GM21737 (cell line): ENCODE measurements around the gene UNC93A.
"Not testable (repeated sequence)": the region's sequence is repeated elsewhere in the genome, so short reads cannot be mapped to it uniquely, and the experiment has no call there.

ENCODE experiments used
- ATAC-seq: cut with Tn5 transposase; IDR thresholded peaks from one replicate; pipeline ENCODE4 v1.9.1; 2021; ENCODE audit warnings: mild to moderate bottlenecking, moderate library complexity; ENCODE audit not compliant: unreplicated experiment

Gene UNC93A

DNA sequence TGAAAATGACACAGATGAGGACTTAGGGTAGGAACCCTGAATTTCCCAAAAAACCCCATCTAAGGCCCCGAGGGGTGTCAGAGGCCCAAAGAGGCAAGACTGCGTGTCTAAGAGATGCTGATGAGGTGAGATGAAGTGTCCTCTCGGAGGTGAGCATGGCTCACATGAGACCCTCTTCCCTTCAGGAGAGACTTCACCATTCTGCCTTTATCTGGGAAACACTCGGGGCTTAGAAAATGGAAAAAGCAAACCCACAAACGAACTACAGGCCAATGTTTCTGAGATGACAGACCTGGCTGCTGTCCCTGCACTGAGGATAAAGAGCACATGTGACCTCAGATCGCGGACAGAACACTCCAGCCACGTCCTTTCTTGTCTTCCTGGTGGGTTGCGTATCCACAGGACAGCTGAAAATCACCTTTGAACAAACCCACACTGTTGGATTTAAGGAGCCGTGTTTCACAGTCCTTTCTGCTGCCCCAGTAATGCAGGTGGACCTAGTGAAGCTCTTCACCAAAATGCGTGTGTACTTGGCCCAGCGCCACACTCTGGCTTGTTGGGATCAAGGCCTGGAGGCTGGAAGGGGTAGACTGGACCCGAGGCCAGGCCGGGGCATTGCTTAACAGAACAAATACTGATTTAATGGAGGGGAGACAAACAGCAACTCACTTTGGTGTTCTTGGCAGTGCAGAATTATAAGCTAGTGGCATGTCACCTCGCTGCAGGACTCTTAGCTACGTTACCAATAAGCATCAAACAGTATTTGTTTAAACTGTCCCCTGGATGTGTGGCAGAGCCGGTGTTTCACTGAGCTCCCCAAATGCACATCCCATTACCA lies 18.5 kb downstream of the UNC93A start:
- ATAC-seq = not testable (repeated sequence)

- ATAC-seq = no peak
Observed at GRCh38 chr6:167311286-167311685, 20.2 kb downstream of the UNC93A start.

DNA sequence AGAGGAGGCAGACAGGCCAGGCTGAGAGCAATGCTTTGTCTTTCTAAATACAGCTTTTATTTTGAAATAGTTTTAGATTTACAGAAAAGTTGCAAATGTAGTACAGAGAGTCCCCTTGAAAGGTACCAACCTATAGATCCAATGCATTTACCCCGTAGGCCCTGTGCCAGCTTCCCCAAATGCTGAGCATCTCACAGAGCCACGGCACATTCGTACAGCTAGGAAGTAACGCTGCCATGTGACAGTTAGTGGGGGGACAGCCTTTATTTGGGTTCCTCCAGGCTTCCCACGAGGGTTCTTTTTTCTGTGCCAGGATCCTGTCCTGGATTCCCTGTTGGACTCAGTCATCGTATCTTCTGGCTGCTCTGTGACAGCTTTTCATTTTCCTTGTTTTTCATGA lies 20.6 kb downstream of the UNC93A start:
- not testable (repeated sequence) for ATAC-seq

DNA sequence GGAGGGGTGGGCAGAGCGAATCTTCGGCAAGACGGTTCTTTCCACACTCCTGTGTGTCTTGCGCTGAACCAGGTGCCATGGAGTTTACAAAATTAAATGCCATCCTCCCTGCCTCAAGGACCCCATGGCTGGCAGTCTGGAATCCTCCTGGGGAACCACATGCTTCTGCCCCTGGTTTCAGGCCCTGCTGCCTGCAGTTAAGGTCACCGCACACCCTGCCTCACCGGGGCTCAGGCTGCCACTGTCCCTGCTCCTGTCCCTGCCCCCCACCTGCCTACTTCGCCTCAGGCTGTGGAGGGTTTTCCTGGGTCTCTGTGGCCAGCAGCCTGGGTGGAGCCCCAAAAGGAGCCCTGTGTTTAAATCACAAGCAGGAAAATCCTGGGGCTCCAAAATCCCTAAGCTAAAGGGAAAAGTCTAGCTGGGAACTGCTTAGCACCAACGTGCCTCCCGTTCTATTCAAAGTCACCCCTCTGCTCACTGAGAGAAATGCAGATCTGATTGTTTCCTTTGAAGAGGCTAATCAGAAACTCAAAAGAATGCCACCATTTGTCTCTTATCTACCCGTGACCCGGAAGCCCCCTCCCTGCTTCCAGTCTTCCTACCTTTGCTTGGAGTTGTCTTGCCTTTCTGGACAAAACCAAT lies 23.2 kb downstream of the UNC93A start:
- ATAC-seq = no peak

DNA sequence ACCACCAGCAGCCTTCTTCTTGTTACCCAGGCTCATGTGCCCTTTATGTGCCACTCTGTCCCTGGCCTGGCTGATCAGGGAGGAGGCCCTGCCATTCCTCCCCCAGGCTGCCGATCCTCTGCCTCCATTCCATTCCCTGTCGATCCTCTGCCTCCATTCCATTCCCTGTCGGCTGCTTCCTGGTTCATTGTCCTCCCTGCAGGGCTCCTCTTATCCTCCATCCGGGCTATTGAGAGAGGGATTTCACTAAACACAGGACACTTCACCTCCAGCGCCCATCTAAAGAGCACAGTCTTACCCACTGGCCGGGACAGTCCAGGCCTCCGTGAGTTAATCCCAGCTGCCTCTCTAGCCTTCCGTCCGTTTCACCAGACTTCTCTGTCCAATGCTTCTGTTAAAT lies 26.1 kb downstream of the UNC93A start:
- ATAC-seq = no peak

- ATAC-seq = not testable (repeated sequence)
Observed at GRCh38 chr6:167318354-167318753, 27.2 kb downstream of the UNC93A start.

DNA sequence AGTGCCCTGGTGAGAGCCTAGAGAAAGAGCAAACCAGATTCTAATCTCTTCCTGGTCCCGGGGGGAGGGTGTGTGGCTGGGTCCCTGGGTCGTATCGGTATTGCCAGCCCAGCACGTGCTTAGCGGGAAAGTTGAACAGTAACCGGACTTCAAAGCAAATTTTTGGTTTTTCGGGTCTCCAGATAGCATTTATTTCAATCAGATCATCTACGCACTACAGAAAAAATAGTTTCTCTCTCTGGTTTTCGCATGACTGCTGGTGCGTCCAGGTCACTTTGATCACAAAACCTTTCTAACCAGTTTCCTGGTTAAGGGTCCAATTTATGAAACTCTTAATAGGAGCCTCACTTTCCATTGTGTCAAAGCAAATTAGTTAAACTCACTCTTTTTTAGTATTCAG lies 27.7 kb downstream of the UNC93A start:
- not testable (repeated sequence) for ATAC-seq

DNA sequence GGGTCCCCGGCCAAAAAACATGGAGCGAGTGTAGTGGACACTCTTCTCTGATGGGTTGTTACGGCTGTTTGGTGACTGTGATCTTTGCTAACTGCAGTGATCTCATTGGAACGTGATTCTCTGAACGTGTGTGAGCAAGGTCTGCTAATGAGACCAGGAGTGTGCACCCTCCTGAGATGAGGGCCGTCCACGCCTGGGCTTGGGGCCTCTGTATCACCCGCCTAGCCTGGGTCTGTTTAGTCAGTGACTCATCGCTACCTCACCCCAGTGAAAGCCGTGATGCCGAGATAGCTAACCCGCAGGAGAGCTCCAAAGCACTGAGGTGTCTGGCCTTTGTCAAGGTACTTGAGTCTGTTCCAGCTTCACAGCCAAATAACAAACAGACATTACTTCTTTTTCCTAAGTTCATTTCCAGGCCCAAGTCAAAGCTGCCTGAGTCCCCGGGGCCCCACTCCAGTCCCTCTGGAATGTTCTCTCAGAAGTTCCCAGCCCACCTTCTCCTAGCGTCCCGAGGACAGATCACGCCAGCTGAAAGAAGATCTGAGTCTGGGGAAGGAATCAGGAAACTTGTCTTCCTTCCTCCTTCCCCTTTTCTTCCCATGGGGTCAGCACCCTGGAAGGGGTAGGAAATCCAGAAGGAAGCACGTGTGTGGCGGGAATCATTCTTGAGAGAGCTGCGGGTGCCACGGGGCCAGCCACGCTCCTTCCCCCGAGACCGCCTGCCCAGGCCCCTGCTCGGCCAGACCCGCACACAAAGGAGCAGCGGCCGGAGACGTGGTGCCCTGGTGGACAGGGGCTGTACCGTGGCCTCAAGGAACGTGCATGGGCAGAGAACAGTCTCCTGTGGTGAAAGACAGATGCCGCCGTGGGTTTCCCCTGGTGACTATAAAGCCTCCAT lies 29.0 kb downstream of the UNC93A start:
- ATAC-seq = not testable (repeated sequence)

GRCh38 chr6:167320754-167321056 lies 29.6 kb downstream of the UNC93A start:
- not testable (repeated sequence) for ATAC-seq

DNA sequence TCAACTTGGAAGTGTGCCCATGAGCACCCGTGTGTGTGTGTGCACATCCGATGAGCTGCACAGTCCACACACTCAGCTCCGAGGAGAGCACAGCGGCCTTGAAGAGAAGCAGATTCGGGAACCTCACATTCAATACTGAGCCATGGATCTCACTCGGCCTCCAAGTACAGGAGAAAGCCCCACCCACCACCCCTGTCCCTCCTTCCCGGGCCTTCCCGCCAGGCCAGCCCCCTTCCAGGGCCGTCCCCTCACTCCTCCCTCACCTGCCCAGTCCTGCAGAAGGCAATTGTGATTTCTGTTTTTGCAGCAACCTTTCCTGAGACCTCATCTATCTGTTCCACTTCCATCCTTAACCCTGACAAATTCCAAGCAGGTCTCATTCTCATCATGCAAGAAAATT lies 30.1 kb downstream of the UNC93A start:
- ATAC-seq = not testable (repeated sequence)

DNA sequence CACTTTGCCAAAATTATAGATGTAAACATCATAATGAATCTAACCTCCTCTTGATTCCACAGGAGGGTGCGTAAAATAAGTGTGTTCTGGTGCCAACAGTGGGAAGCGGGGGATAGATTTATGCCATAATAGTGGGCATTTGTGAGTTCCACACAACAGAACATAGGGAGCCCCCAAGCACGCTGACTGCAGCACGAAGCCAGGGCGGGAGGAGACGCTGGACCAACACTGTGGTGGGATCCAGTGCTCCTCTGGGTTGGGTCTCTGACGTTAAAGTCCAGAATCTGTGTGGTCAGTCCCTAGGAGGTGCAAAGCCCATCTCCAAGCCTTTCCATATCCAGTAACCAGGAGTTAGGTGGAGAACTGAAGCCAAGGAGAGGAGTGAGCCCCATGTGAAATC lies 32.0 kb downstream of the UNC93A start:
- no peak for ATAC-seq

DNA sequence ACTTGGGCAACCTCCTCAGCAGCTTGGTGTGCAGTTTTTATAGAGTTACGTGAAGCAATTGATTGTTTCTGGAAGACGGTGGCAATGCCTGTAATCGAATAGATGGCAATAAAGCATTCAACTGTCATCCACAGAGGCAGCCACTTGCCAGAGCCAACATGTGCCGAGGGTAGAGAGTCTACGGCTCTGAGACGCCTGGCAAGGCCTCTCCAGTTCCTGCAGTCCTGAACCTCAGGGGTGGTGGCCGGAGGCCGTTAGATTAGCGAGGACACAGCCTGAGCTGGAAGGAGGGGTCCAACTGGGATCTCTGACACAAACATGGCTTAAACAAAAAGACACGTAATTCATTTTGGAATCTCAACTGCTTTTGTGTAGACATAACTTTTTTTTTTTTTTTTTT lies 33.0 kb downstream of the UNC93A start:
- no peak for ATAC-seq

- ATAC-seq = no peak
Observed at GRCh38 chr6:167325766-167326165, 34.7 kb downstream of the UNC93A start.

GRCh38 chr6:167327391-167327790 lies 36.3 kb downstream of the UNC93A start:
- no peak for ATAC-seq

DNA sequence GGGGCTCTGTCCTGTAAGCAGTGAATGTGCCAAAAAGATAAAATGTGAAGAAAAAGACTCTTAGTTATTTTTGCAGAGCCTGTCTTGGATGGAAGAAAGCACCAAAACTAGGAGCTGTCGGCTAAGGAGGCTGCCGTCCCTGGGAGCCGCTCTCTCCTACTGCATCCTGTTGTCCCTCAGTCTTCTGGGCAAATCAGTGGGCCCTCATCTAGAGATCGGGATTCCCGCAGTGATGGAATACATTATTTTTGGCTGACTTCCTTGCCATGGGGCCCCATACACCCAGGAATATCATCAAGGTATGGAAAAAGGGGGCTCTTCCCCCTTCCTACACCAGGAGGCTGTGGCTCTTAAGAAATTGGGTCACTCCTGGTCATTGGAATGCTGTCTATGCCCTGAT lies 37.0 kb downstream of the UNC93A start:
- ATAC-seq = no peak

DNA sequence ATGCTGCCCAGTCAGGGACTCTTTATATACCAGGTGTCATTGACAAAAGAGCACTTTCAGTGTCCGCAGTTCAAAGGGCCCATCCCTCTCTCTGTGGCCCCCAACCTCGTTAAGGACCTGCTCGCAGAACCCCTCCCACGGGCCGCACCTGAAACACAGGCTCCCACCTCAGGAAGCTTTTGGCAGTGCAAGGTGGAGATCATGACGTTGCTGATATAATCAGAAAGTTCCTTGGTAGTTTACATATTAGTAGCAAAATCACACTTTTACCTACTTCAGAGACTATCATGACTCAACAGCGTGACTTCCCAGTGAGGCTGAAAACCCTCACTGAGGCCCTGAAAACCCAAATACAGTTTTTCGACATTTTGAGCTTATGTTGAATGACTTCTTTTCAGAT lies 37.9 kb downstream of the UNC93A start:
- no peak for ATAC-seq

DNA sequence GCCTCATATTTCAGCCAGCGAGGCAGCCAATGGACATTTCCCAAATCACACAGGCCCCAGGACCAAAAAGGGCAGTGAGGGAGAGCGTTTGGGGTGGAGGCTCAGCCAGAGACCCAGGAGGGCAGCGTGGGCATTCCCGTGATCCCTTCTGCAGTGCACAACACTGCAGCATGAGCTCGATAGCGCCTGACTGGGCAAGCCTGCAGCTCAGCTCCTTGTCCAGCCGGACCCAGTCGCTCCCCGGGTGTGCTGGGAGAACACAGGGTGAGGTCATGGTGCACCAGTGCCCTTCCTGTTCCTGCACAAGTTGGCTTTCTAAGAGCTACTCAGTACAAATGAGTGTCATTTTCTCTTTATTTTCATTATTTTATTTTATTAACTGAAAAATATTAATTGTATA lies 39.6 kb downstream of the UNC93A start:
- ATAC-seq = no peak

DNA sequence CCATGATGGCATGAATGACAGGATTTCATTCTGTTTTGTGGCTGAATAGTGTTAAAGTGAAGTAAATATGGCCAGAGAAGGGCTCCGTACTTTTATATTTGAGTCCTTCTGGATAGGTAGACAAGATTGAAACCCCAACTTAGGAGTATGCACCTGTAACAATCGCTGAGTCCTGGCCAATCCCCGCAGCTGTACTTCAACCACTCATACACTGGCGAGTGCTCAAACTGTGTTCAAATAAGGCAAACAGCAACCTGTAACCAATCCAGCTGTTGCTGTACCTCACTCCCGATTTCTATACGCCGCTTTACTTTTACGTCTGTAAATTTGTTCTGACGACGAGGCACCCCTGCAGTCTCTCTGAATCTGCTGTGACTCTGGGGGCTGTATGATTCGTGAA lies 40.5 kb downstream of the UNC93A start:
- ATAC-seq = no peak

GRCh38 chr6:167336844-167337630 lies 45.9 kb downstream of the UNC93A start:
- ATAC-seq = no peak

DNA sequence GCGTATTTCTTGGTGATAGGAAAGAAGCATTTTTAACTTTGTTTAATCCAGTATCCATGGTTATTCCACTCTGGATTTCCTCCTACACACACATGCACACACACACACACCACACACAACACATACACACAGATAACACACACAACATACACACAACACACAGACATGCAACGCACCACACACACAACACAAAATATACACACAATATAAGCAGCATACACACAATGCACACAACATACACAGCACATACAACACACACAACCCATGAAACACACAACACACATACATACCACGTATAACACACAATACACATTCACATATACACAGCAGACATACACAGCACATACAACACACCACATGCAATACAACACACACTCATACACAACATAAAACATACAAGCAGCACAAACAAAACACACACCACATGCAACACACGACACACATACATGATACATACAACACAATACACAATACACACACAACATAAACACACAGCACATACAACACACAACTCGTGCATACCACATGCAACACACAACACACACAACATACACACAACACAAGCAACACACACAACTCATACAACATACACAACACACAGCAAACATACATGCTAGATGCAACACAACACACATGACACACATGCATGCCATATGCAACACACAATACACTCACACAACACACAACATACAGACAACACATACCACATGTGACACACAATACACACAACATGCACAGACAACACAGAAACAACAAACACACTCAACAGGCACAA lies 46.7 kb downstream of the UNC93A start:
- no peak for ATAC-seq
